ENCODE results near the gene FPR2.

The FPR2 gene

DNA sequence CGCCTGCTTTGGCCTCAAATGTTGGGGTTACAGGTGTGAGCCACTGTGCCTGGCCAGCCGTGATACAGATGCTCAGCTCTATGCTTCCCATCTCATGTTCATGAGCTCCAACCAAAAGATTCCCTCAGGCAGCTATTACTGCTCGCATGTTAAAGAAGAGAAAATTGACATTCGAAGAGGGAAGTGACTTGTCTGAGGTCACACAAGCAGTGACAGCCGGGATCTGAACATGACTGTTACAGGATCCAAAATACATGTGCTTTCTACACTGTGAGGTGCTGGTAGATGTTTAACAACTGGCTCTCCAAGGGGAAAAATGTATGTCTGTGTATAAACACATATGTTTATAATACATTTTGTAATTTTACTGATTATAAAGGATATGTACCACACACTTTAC, 20.6 kb upstream of the FPR2 start:
- no peaks in the 10 kb centered on the region for H3K36me3 ChIP-seq (ENCODE audit: control insufficient read depth, insufficient read depth, low read length)

DNA sequence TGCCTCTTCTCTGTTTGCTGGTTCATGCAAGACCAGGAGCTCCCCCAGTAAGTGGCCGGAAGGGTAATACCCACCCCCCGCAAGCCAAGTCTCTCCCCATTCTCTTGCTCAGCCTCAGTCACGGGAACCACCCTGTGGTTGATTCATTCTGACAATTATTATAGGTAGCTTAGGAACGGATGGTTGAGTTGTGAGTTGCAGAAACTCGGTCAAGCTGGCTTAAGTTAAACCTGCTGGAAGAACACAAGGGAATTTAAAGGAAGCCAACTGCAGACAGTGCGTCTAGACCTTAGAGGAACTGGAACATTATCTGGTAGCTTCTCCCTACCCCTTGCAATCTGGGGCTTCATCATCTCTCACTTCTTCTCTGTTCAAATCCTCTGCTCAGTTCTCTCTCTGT, 18.2 kb upstream of the FPR2 start:
- no peaks in the 10 kb centered on the region for H3K4me1 ChIP-seq (ENCODE audit: control insufficient read depth, insufficient read depth, low read length, poor library complexity, severe bottlenecking)
- H3K36me3 ChIP-seq (ENCODE audit: control insufficient read depth, insufficient read depth, low read length): no peaks in the 10 kb centered on the region
- H3K4me3 ChIP-seq (ENCODE audit: extremely low read depth, insufficient read depth, low read length, poor library complexity, severe bottlenecking): no peak overlapping the region
- no peak overlapping the region for H3K27ac ChIP-seq (ENCODE audit: low read depth, low read length, severe bottlenecking)
- no peaks in the 10 kb centered on the region for H3K9me3 ChIP-seq (ENCODE audit: control insufficient read depth, low read length)
- 71 to 82% methylated on average over 4 to 5 of the region's 6 CpGs for WGBS, 2 experiments (ENCODE audit: insufficient coverage in 2 of 2)

More for the DNA sequence above, 20.6 kb upstream of the FPR2 start:
- Histone ChIP-seq H3K4me1 (ENCODE audit: control insufficient read depth, insufficient read depth, low read length, poor library complexity, severe bottlenecking) (no peaks in the 10 kb centered on the region), H3K9me3 (ENCODE audit: control insufficient read depth, low read length) (no peaks in the 10 kb centered on the region), H3K27ac (ENCODE audit: low read depth, low read length, severe bottlenecking) (no peak overlapping the region), H3K4me3 (ENCODE audit: extremely low read depth, insufficient read depth, low read length, poor library complexity, severe bottlenecking) (no peak overlapping the region)
- 70 to 75% methylated on average over 5 of the region's 5 CpGs for WGBS, 2 experiments (ENCODE audit: insufficient coverage in 2 of 2)

DNA sequence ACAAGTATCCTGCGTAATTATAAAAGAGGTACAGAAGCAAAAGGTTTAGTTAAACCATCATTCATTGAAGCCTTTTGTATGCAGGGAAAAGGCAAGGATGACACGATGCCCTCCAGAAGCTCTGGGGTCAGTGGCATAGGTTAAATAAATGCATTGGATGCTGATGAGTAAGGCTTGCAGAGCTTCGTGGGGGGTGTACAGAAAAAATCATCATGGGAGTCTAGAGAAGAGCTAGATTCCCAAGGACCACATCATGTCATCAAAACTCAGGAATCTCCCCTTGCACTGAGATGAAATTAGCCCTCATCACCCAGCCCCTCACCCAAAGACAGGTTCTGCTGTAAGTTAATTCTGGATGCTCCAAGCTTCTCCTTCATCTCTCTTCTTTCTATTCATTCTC, 17.6 kb upstream of the FPR2 start:
- Histone ChIP-seq H3K4me3 (ENCODE audit: extremely low read depth, insufficient read depth, low read length, poor library complexity, severe bottlenecking) (no peak overlapping the region), H3K4me1 (ENCODE audit: control insufficient read depth, insufficient read depth, low read length, poor library complexity, severe bottlenecking) (no peaks in the 10 kb centered on the region), H3K9me3 (ENCODE audit: control insufficient read depth, low read length) (no peaks in the 10 kb centered on the region), H3K27ac (ENCODE audit: low read depth, low read length, severe bottlenecking) (no peak overlapping the region), H3K36me3 (ENCODE audit: control insufficient read depth, insufficient read depth, low read length) (no peaks in the 10 kb centered on the region)
- WGBS, 2 experiments (ENCODE audit: insufficient coverage in 2 of 2): 79 to 83% methylated on average over 2 of the region's 3 CpGs

DNA sequence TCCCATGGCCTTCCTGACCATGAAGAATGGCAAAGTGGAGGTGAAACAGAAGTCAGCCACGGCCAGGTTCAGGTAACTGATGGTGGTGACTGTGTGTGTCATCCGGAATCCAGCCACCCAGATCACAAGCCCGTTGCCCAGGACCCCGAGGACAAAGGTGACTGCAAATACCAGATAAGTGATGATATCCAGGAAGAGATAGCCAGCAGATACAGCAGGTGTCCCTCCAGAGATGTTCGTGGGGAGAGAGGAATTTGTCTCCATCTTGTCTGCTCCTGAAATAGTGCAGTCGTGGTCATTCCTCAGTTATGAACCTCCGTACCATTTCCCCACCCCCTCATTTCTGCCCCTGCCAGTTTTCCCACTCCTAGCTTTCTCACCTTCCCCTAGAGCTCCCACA, 14.2 kb upstream of the FPR2 start:
- H3K9me3 ChIP-seq (ENCODE audit: control insufficient read depth, low read length): no peaks in the 10 kb centered on the region
- H3K4me3 ChIP-seq (ENCODE audit: extremely low read depth, insufficient read depth, low read length, poor library complexity, severe bottlenecking): no peak overlapping the region
- 84 to 92% methylated on average over 6 to 7 of the region's 7 CpGs for WGBS, 2 experiments (ENCODE audit: insufficient coverage in 2 of 2)
- H3K27ac ChIP-seq (ENCODE audit: low read depth, low read length, severe bottlenecking): no peak overlapping the region
- no peaks in the 10 kb centered on the region for H3K4me1 ChIP-seq (ENCODE audit: control insufficient read depth, insufficient read depth, low read length, poor library complexity, severe bottlenecking)
- H3K36me3 ChIP-seq (ENCODE audit: control insufficient read depth, insufficient read depth, low read length): no peaks in the 10 kb centered on the region

DNA sequence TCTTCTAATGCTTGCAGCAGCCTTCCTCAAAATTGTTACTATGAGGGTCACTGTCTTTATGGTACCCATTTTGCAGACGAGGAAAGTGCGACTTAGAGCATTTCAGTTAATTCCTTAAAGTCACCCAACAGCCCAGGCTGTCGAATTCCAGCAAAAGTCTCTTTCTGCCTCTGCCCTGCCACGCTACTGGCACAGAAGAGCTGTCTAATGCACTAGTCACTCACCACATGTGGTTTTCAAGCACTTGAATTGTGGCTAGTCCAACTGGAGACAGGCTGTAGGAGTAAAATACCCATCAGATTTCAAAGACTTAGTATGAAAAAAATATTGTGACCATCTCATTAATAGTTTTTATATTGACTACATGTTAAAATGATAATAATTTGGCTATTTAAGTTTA, 11.0 kb upstream of the FPR2 start:
- Histone ChIP-seq H3K4me1 (ENCODE audit: control insufficient read depth, insufficient read depth, low read length, poor library complexity, severe bottlenecking) (no peaks in the 10 kb centered on the region), H3K27ac (ENCODE audit: low read depth, low read length, severe bottlenecking) (no peak overlapping the region), H3K4me3 (ENCODE audit: extremely low read depth, insufficient read depth, low read length, poor library complexity, severe bottlenecking) (no peak overlapping the region), H3K36me3 (ENCODE audit: control insufficient read depth, insufficient read depth, low read length) (no peaks in the 10 kb centered on the region), H3K9me3 (ENCODE audit: control insufficient read depth, low read length) (no peaks in the 10 kb centered on the region)
- WGBS, 2 experiments (ENCODE audit: insufficient coverage in 2 of 2): 55 to 70% methylated on average over 2 to 4 of the region's 4 CpGs

DNA sequence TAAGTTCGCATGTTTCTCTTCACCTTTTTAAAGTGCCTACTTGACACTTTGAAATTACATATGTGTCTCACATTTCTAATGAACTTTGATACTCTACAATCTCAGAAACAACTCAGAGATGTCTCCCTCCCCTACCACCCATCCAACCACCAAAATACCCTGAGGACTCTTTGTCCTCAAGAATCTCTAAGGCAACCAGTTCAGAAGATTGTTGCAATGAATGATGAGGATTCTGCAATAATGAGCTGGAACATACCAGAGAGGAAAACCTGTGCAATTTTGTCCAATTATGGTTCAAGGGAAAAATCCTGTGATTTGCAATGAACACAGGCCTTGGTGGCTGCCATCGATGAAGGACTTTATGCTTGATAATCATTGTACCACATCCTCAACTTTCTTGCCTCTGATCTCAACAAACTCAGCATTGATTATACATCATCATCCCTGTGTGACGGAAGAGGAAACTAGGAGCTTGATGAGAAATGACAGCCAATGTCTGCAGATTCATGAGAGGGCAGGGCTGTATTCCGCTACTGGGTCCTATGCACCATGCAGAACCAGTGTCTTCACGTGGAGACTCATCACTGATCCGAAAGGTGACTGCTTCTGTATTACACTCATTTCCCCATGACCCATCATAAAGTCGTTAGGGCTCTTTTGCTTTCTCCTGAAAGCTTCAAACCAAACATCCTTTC, 10.4 kb upstream of the FPR2 start:
- Histone ChIP-seq H3K4me3 (ENCODE audit: extremely low read depth, insufficient read depth, low read length, poor library complexity, severe bottlenecking) (no peak overlapping the region), H3K4me1 (ENCODE audit: control insufficient read depth, insufficient read depth, low read length, poor library complexity, severe bottlenecking) (no peaks in the 10 kb centered on the region)
- WGBS, 2 experiments (ENCODE audit: insufficient coverage in 2 of 2): 83 to 88% methylated on average over 4 to 5 of the region's 7 CpGs

DNA sequence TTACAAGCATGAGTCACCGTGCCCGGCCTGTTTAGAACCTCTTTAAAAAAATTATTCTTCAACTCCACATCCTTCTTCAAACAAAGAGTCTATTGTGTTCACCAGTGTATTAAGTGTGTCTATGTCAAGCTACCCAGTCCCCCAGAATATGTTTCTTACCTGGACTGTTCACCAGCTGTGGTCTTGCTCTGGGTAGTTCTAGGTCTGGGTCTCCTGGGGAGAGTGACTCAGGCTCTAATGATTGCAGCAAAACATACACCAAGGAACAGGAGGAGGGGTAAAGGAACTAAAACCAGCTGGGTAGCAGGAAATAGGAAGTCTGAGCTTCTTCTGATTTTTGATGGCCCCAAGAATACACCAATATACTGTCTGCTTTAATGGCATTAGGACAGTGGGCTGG, 9.3 kb upstream of the FPR2 start, which contains the start of gene FPR1:
Gene FPR1, minus strand, starts transcription at position 224 of the 400 bp plus-strand sequence. CDS start 4,884 bp downstream, outside the sequence.
- no peak within 1 kb of the TSS for H3K4me3 ChIP-seq (ENCODE audit: extremely low read depth, insufficient read depth, low read length, poor library complexity, severe bottlenecking)
- WGBS, 2 experiments (ENCODE audit: insufficient coverage in 2 of 2): 80% methylated on average over 1 of the region's 2 CpGs; no CpG with 5 or more reads in 1 of the 2 experiments
- H3K4me1 ChIP-seq (ENCODE audit: control insufficient read depth, insufficient read depth, low read length, poor library complexity, severe bottlenecking): no peaks in the 10 kb centered on the region
- H3K9me3 ChIP-seq (ENCODE audit: control insufficient read depth, low read length): peaks cover 11% of the 10 kb centered on the region
- no peak within 1 kb of the TSS for H3K27ac ChIP-seq (ENCODE audit: low read depth, low read length, severe bottlenecking)
- no peaks in the 10 kb centered on the region for H3K36me3 ChIP-seq (ENCODE audit: control insufficient read depth, insufficient read depth, low read length)

More for the DNA sequence above, 10.4 kb upstream of the FPR2 start:
- H3K9me3 ChIP-seq (ENCODE audit: control insufficient read depth, low read length): no peaks in the 10 kb centered on the region
- H3K27ac ChIP-seq (ENCODE audit: low read depth, low read length, severe bottlenecking): no peak overlapping the region
- H3K36me3 ChIP-seq (ENCODE audit: control insufficient read depth, insufficient read depth, low read length): no peaks in the 10 kb centered on the region

DNA sequence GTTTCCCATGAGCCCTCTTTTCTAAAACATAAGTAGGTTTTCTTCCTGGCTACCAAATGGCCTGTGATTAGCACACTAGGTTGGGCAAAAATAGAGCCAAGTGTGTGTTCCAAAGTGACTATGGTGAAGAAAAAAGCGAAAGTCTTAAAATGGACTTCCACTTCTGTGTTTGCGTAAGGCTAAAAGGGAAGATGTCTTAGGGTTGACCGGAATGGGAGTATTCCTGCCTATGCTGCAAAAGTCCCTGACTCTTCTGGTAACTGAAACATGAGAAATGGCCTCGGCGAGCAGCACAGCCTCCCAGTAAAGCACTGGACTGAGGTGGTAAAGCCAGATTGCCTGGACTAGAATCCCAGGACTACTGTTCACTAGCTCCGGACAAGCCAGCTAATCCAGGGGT, 6.9 kb upstream of the FPR2 start:
- WGBS, 2 experiments (ENCODE audit: insufficient coverage in 2 of 2): 85 to 90% methylated on average over 6 of the region's 6 CpGs
- Histone ChIP-seq H3K4me1 (ENCODE audit: control insufficient read depth, insufficient read depth, low read length, poor library complexity, severe bottlenecking) (no peaks in the 10 kb centered on the region), H3K36me3 (ENCODE audit: control insufficient read depth, insufficient read depth, low read length) (no peaks in the 10 kb centered on the region), H3K27ac (ENCODE audit: low read depth, low read length, severe bottlenecking) (no peak overlapping the region), H3K4me3 (ENCODE audit: extremely low read depth, insufficient read depth, low read length, poor library complexity, severe bottlenecking) (no peak overlapping the region), H3K9me3 (ENCODE audit: control insufficient read depth, low read length) (peaks cover 13% of the 10 kb centered on the region)

DNA sequence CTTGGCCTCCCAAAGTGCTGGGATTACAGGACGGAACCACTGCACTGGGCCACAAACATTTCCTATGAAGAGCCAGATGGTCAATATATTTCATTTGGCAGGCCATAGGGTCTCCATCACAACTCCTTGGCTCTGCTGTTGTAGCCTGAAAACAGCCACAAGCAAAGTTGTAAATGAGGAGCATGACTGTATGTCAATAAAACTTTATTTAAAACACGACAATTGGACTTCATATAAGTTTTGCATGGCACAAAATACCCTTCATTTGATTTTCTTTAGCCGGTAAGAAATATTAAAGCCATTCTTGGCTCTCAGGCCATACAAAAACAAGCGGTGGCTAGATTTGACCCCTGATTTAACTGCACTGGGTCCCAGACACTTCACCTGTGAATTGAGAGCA, 6.2 kb upstream of the FPR2 start:
- no peaks in the 10 kb centered on the region for H3K36me3 ChIP-seq (ENCODE audit: control insufficient read depth, insufficient read depth, low read length)
- no peak overlapping the region for H3K27ac ChIP-seq (ENCODE audit: low read depth, low read length, severe bottlenecking)
- no peak overlapping the region for H3K4me3 ChIP-seq (ENCODE audit: extremely low read depth, insufficient read depth, low read length, poor library complexity, severe bottlenecking)
- no peaks in the 10 kb centered on the region for H3K4me1 ChIP-seq (ENCODE audit: control insufficient read depth, insufficient read depth, low read length, poor library complexity, severe bottlenecking)
- H3K9me3 ChIP-seq (ENCODE audit: control insufficient read depth, low read length): peaks cover 13% of the 10 kb centered on the region
- 75 to 86% methylated on average over 2 to 4 of the region's 4 CpGs for whole genome bisulfite sequencing, 2 experiments (ENCODE audit: insufficient coverage in 2 of 2)

DNA sequence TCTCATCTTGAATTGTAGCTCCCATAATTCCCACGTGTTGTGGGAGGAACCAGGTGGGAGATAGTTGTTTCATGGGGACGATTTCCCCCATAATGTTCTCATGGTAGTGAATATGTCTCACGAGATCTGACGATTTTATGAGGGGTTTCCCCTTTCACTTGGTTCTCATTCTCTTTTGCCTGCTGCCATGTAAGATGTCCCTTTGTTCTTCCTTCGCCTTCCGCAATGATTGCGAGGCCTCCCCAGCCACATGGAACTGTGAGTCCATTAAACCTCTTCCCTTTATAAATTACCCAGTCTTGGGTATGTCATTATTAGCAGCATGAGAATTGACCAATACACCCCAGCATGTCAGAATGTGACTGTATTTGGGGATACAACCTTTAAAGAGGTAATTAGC, 5.4 kb upstream of the FPR2 start:
- Histone ChIP-seq H3K36me3 (ENCODE audit: control insufficient read depth, insufficient read depth, low read length) (no peaks in the 10 kb centered on the region), H3K4me3 (ENCODE audit: extremely low read depth, insufficient read depth, low read length, poor library complexity, severe bottlenecking) (no peak overlapping the region), H3K9me3 (ENCODE audit: control insufficient read depth, low read length) (peaks cover 13% of the 10 kb centered on the region), H3K4me1 (ENCODE audit: control insufficient read depth, insufficient read depth, low read length, poor library complexity, severe bottlenecking) (no peaks in the 10 kb centered on the region), H3K27ac (ENCODE audit: low read depth, low read length, severe bottlenecking) (no peak overlapping the region)
- WGBS, 2 experiments (ENCODE audit: insufficient coverage in 2 of 2): 77 to 85% methylated on average over 5 to 6 of the region's 7 CpGs

DNA sequence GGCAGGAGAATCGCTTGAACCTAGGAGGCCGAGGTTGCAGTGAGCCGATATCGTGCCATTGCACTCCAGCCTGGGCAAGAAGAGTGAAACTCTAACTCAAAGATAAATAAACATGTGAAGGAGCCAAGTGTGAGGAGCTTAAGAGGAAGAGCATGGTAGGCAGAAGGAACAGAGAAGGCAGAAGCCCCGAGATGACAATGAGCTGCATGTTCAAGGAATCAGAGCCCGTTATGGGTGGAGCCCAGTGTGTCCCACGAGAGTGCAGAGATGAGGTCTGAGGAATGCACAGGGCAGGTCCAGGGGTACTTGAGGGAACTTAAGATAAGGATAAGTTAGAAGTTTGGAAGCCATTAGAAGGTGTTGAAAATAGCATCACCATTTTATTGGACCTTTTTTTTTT, 716 bp downstream of the FPR2 start:
- Histone ChIP-seq H3K36me3 (ENCODE audit: control insufficient read depth, insufficient read depth, low read length) (no peaks in the 10 kb centered on the region), H3K4me3 (ENCODE audit: extremely low read depth, insufficient read depth, low read length, poor library complexity, severe bottlenecking) (no peak overlapping the region), H3K9me3 (ENCODE audit: control insufficient read depth, low read length) (peaks cover 2% of the 10 kb centered on the region), H3K27ac (ENCODE audit: low read depth, low read length, severe bottlenecking) (no peak overlapping the region), H3K4me1 (ENCODE audit: control insufficient read depth, insufficient read depth, low read length, poor library complexity, severe bottlenecking) (no peaks in the 10 kb centered on the region)
- 79 to 87% methylated on average over 3 to 5 of the region's 7 CpGs for WGBS, 2 experiments (ENCODE audit: insufficient coverage in 2 of 2)
